HG03095 (cell line): ENCODE results near the gene OR2G6.
A peak's percentile ranks its signal among the peaks of the same experiment; 100 is the strongest.
"Not testable (repeated sequence)": the region's sequence is repeated elsewhere in the genome, so short reads cannot be mapped to it uniquely, and the experiment has no call there.

ENCODE experiments used
- ATAC-seq: cut with Tn5 transposase; IDR thresholded peaks from one replicate; pipeline ENCODE4 v1.9.1; 2021; ENCODE audit warnings: moderate library complexity; ENCODE audit not compliant: unreplicated experiment

The OR2G6 gene

DNA sequence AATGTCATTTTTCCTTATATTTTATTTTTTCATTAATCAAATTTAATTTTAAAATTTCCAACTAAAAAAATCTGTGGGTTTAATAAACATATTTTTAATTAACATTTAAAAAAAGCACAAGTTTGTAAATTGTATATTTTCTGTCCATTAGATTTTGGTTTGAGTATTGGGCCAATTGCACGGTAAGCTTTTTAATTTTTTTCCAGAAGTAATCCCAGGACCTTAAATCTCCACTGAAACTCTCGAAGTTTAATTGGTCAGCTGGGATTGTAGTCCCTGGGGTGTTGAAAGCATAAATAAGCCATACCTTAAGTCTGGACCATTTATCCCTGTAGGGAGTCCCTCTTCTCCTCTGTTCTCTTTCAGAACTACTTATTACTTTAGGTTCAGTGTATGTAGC lies at the start of gene OR2G6:
OR2G6 (plus strand) TSS at position 301 of the 400 bp plus-strand sequence. CDS start 13,574 bp downstream, outside the sequence.
- ATAC-seq: not testable (repeated sequence)

GRCh38 chr1:248459117-248459516 lies 48.8 kb upstream of the OR2G6 start:
- not testable (repeated sequence) for ATAC-seq

DNA sequence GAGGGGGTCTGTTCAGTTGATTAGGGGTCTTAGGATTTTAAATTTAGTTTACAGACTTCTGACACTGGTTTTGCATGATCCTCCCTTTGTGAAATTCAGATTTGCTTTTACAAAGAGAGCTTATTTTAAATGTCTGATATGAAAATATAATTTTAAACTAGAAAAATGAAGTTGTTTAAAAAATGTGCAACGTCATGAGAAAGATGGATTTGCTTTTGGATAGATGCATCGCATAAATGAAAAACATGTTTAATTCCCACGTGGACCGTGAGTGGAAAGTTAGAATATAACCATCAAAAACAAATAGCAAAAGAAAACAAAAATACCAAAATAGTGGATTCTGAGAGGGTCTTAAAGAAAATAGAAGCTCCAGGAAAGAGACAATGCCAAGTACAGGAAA lies 36.7 kb upstream of the OR2G6 start:
- ATAC-seq: no peak

- not testable (repeated sequence) for ATAC-seq
Measured at GRCh38 chr1:248472111-248472510, 35.8 kb upstream of the OR2G6 start.

DNA sequence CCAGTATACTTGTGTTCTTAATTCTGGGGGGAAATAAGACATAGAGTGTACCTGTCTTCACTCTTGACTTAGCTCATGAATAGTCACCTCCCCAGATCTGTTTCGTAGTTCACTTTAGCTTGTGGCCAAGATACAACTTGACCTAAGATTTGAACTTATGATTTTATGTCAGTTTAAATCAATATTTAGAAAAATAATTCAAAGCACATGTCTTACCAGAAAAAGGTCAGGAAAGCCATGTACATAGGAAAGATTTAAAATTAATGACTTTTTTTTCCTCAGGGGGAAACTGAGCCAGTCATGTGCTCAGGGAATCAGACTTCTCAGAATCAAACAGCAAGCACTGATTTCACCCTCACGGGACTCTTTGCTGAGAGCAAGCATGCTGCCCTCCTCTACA lies 34.8 kb upstream of the OR2G6 start, which contains the start of gene OR2T3:
OR2T3 (plus strand) TSS at position 301 of the 400 bp plus-strand sequence; CDS start at position 301, 0 bp downstream.
- not testable (repeated sequence) for ATAC-seq

DNA sequence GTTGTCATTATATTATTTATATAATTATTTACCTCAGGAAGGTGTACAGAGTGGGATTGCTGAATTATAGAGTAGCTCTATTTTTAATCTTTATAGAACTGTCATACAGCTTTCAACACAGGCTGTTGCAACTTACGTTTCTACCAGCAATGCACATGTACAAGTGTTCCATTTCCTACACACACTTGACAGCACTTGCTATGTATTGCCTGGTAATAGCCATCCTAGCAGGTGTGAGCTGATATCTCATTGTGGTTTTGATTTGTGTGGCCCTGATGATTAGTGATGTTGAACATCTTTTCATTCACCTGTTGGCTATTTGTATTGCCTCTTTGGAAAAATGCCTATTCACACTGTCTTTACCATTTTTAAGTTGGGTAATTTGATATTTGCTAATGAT lies 32.2 kb upstream of the OR2G6 start:
- not testable (repeated sequence) for ATAC-seq

- ATAC-seq: peak; percentile 92
Measured at GRCh38 chr1:248481686-248482579, 25.9 kb upstream of the OR2G6 start.

DNA sequence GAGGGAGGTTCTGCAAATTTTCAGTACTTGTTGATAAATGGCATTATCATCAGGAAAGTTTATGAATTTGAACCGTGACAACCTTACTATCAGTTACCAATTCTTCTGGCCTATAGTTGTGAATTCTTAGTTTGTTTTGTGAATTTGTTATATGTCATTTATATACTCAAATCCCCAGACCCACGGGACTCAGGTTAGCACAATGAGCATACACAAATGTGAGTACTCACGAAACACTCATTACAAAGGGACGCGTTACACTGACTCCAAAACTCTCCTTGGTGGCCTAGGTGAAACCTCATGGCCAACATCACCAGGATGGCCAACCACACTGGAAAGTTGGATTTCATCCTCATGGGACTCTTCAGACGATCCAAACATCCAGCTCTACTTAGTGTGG lies 19.6 kb upstream of the OR2G6 start, which contains the start of gene OR2T5:
OR2T5 (plus strand) TSS at position 301 of the 400 bp plus-strand sequence; CDS start at position 301, 0 bp downstream.
- ATAC-seq: not testable (repeated sequence)

GRCh38 chr1:248496661-248497060 lies 11.2 kb upstream of the OR2G6 start:
- ATAC-seq: not testable (repeated sequence)

DNA sequence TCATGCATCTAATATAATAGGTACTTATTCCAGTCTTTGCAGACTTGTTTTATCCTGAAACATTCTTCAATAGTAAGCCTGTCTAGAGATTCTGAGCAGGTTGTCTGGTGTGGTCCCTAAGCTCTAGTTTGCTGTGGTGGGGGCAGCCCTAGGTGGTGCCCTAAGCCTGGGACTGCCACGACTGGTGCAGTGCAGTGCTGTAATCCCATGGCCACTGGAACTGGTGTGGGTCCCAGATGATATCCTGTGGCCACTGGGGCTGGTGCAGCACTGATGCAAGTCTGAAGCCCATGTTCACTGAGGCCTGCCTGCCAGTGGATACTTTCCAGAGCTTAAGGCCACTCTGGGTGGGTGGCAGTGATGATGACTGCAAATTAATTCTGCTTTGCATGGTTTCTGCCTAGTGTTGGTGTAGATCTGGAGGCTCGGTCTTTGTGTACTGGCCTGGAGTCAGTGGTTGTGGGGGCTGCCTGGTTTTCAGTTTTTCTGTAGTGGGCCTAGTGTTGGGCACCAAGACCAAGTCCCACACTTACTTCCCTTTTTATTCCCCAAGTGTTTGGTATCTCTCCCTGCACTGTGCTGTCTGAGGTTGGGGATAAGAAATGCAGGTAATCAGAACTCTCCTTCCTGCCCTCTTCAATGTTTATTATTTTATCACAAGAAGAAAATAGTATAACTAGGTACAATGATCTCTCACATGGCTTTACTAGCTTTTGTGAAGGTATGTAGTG lies 7.4 kb upstream of the OR2G6 start:
- not testable (repeated sequence) for ATAC-seq

DNA sequence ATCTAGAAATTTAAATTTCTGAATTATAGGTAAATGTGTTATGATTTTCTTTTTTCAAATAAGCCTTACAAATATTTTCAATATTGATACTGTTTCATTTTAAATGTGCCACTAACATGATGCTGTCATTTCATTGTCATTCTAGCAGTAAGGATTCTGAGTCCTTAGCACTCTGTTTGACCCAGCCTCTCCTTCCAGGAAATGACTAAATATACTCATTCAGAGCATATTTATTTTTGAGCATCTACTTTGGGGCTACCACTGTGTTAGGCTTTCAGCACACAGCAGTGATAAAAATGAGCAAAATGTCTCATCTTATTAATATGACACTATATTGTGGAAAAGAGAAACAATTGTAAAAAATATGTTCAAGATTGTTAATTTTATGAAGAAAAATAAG lies 2.3 kb downstream of the OR2G6 start:
- ATAC-seq: not testable (repeated sequence)

- ATAC-seq: no peak
Measured at GRCh38 chr1:248521856-248522255, 14.0 kb downstream of the OR2G6 start.

DNA sequence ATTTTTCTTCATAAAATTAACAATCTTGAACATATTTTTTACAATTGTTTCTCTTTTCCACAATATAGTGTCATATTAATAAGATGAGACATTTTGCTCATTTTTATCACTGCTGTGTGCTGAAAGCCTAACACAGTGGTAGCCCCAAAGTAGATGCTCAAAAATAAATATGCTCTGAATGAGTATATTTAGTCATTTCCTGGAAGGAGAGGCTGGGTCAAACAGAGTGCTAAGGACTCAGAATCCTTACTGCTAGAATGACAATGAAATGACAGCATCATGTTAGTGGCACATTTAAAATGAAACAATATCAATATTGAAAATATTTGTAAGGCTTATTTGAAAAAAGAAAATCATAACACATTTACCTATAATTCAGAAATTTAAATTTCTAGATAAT lies 29.6 kb downstream of the OR2G6 start:
- not testable (repeated sequence) for ATAC-seq

DNA sequence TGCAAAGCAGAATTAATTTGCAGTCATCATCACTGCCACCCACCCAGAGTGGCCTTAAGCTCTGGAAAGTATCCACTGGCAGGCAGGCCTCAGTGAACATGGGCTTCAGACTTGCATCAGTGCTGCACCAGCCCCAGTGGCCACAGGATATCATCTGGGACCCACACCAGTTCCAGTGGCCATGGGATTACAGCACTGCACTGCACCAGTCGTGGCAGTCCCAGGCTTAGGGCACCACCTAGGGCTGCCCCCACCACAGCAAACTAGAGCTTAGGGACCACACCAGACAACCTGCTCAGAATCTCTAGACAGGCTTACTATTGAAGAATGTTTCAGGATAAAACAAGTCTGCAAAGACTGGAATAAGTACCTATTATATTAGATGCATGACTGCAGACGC lies 39.5 kb downstream of the OR2G6 start:
- ATAC-seq: not testable (repeated sequence)

- not testable (repeated sequence) for ATAC-seq
Measured at GRCh38 chr1:248551027-248551426, 43.2 kb downstream of the OR2G6 start.

- not testable (repeated sequence) for ATAC-seq
Measured at GRCh38 chr1:248562672-248563071, 54.8 kb downstream of the OR2G6 start, which contains the start of gene OR2T29. OR2T29 (minus strand) TSS chr1:248562772; CDS start chr1:248559491, 3,281 bp downstream.

DNA sequence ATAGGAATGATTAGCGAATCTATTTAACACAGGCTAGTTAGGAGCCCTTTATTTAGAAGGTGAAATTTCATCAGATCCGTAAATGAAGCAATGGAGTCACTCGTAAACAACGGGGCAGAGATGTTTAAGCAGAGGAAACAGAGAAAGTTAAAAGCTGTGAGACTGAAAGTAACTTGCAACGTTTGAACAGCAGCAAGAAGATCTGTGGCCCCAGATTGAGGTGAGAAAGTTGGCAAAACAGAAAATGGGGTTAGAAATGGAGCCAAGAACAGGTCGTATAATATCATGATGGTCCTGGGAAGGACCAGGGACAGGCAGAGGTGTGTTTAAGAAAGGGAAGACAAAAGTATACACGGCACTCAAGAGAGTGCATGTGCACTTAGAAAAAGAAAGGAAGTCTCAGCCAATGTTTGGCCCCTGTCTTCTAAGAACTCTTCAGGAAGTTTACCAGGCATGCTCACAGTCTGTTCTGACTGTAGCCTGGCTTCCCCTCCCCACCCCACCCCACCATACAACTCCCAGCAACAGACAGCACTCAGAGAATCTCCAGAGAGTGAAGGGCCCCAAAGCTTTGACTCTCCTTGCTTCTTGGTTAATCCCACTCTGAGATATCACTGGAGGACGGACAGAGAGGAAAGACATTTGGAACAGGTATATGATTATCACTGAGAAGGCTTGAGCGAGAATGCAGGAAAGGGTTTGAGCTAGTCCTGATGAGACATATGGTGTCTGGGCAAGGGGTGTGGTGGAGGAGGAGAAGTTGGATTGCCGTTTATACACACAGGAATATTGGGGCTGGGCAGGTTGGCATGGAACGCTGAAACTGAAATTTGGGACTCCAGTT lies 57.9 kb downstream of the OR2G6 start:
- ATAC-seq: peak; percentile 70

GRCh38 chr1:248569049-248569448 lies 61.2 kb downstream of the OR2G6 start:
- ATAC-seq: not testable (repeated sequence)

GRCh38 chr1:248570811-248571210 lies 62.9 kb downstream of the OR2G6 start:
- ATAC-seq: not testable (repeated sequence)

DNA sequence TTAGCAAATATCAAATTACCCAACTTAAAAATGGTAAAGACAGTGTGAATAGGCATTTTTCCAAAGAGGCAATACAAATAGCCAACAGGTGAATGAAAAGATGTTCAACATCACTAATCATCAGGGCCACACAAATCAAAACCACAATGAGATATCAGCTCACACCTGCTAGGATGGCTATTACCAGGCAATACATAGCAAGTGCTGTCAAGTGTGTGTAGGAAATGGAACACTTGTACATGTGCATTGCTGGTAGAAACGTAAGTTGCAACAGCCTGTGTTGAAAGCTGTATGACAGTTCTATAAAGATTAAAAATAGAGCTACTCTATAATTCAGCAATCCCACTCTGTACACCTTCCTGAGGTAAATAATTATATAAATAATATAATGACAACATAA lies 64.2 kb downstream of the OR2G6 start:
- not testable (repeated sequence) for ATAC-seq
